Epithelial cell of prostate (primary cell): Measurements from ENCODE around the gene HMGCS2.
"Not testable (repeated sequence)": the region's sequence is repeated elsewhere in the genome, so short reads cannot be mapped to it uniquely, and the experiment has no call there.

Experiments used
- DNase-seq: peaks from one replicate; pipeline ENCODE4 v3.0.0-alpha.2; 2011; ENCODE audit warnings: low read depth, low spot score
- H3K27ac ChIP-seq: fragments of 450-650 bp; 2 replicates; pipeline ENCODE4 v1.5.1; 2017; ENCODE audit warnings: mild to moderate bottlenecking

The HMGCS2 gene

GRCh38 chr1:119790451-119791198 is 21.9 kb upstream of the HMGCS2 start:
- no peak for DNase-seq
- no peak overlapping the region for H3K27ac ChIP-seq

- DNase-seq, result no peak
- peak overlapping the region; percentile 49 for H3K27ac ChIP-seq
Measured at GRCh38 chr1:119787776-119788175, 19.1 kb upstream of the HMGCS2 start.

GRCh38 chr1:119786473-119787050 is 17.9 kb upstream of the HMGCS2 start:
- peak; percentile 37 for DNase-seq

GRCh38 chr1:119786046-119786445 is 17.3 kb upstream of the HMGCS2 start:
- not testable (repeated sequence) for DNase-seq
- H3K27ac ChIP-seq, result peak overlapping the region; percentile 49

More at GRCh38 chr1:119786473-119787050, 17.9 kb upstream of the HMGCS2 start:
- H3K27ac ChIP-seq, result peak overlapping the region; percentile 49

- H3K27ac ChIP-seq, result no peak overlapping the region
- DNase-seq, result no peak
Measured at GRCh38 chr1:119784191-119784781, 15.6 kb upstream of the HMGCS2 start.

GRCh38 chr1:119783354-119784185 is 14.9 kb upstream of the HMGCS2 start:
- no peak for DNase-seq
- peak overlapping the region; percentile 29 for H3K27ac ChIP-seq

- peak overlapping the region; percentile 29 for H3K27ac ChIP-seq
Measured at GRCh38 chr1:119782631-119783325, 14.1 kb upstream of the HMGCS2 start.

GRCh38 chr1:119781434-119782210 is 12.9 kb upstream of the HMGCS2 start:
- DNase-seq, result no peak
- no peak overlapping the region for H3K27ac ChIP-seq

More at GRCh38 chr1:119782631-119783325, 14.1 kb upstream of the HMGCS2 start:
- DNase-seq, result peak; percentile 72

- H3K27ac ChIP-seq, result peak overlapping the region; percentile 19
- DNase-seq, result peak; percentile 40
Measured at GRCh38 chr1:119779869-119780356, 11.2 kb upstream of the HMGCS2 start.

GRCh38 chr1:119778886-119779560 is 10.3 kb upstream of the HMGCS2 start:
- no peak for DNase-seq

GRCh38 chr1:119778359-119778758 is 9.7 kb upstream of the HMGCS2 start:
- no peak for DNase-seq
- H3K27ac ChIP-seq, result no peak overlapping the region

More at GRCh38 chr1:119778886-119779560, 10.3 kb upstream of the HMGCS2 start:
- no peak overlapping the region for H3K27ac ChIP-seq

GRCh38 chr1:119774746-119775490 is 6.2 kb upstream of the HMGCS2 start:
- H3K27ac ChIP-seq, result no peak overlapping the region
- DNase-seq, result no peak

- DNase-seq, result no peak
- no peak overlapping the region for H3K27ac ChIP-seq
Measured at GRCh38 chr1:119773711-119774241, 5.1 kb upstream of the HMGCS2 start.

GRCh38 chr1:119772298-119772697 is 3.6 kb upstream of the HMGCS2 start:
- no peak overlapping the region for H3K27ac ChIP-seq
- DNase-seq, result no peak

- no peak overlapping the region for H3K27ac ChIP-seq
- no peak for DNase-seq
Measured at GRCh38 chr1:119771770-119772169, 3.1 kb upstream of the HMGCS2 start.

- DNase-seq, result no peak
- no peak overlapping the region for H3K27ac ChIP-seq
Measured at GRCh38 chr1:119771016-119771415, 2.3 kb upstream of the HMGCS2 start.

GRCh38 chr1:119767486-119767885 is 1.2 kb downstream of the HMGCS2 start:
- H3K27ac ChIP-seq, result no peak overlapping the region
- no peak for DNase-seq
